IMR-90 (cell line): ENCODE data around the gene MINDY1. TPM values are rescaled to one million over a fixed set of nuclear protein-coding genes. Genes with fewer than 3 reads are reported as not detected.

ENCODE experiments used
- ATAC-seq: fragments of 200-7000 bp; cut with Tn5 transposase; 2 replicates; pipeline ENCODE4 v1.9.1; 2020; ENCODE audit warnings: low read depth, mild to moderate bottlenecking, moderate library complexity
- Bru-seq: library from RNA; stranded (reverse); fragments of 400-500 nt; gene quantifications from one replicate; lab custom pipeline; 2021; lab: Mats Ljungman, UMichigan
- BruChase-seq, 2 experiments: library from RNA; stranded (reverse); fragments of 400-500 nt; gene quantifications; one replicate each; lab custom pipeline; 2021; lab: Mats Ljungman, UMichigan
- BruUV-seq: library from RNA; stranded (reverse); fragments of 400-500 nt; replicated peaks from 2 replicates; lab custom pipeline; 2021; lab: Mats Ljungman, UMichigan
- CTCF ChIA-PET: fragments of 300-600 bp; formaldehyde crosslinking; extraction: SDS; loops from one replicate; lab custom pipeline; 2021; ENCODE audit warnings: antibody characterized with exemption; lab: Yijun Ruan, JAX
- POLR2A ChIA-PET: fragments of 300-600 bp; sonication (Branson Sonifier 250); formaldehyde crosslinking; loops from one replicate; lab custom pipeline; 2022; ENCODE audit warnings: antibody characterized with exemption; ENCODE audit not compliant: unreplicated experiment; lab: Charles Lee
- DNase-seq: peaks from one replicate; pipeline ENCODE4 v3.0.0; 2013
- H2AFZ ChIP-seq: replicated peaks from 2 replicates; pipeline ENCODE3; 2013; ENCODE audit warnings: low read length, mild to moderate bottlenecking; ENCODE audit not compliant: poor library complexity
- H2AK5ac ChIP-seq: 2 replicates; pipeline ENCODE4 v1.6.1; 2013; ENCODE audit warnings: low read depth, low read length, inconsistent platforms
- H2AK9ac ChIP-seq: replicated peaks from 2 replicates; pipeline ENCODE3; 2013; ENCODE audit warnings: mild to moderate bottlenecking, low read depth, low read length, moderate library complexity; ENCODE audit not compliant: poor library complexity
- H2BK120ac ChIP-seq: 2 replicates; pipeline ENCODE4 v1.6.1; 2013; ENCODE audit warnings: low read depth, low read length, inconsistent platforms
- H2BK15ac ChIP-seq: 3 replicates; pipeline ENCODE4 v1.6.1; 2013; ENCODE audit warnings: low read depth, low read length, inconsistent platforms
- H2BK20ac ChIP-seq: 2 replicates; pipeline ENCODE4 v1.6.1; 2013; ENCODE audit warnings: low read depth, mild to moderate bottlenecking, inconsistent platforms, low read length, moderate library complexity
- H2BK5ac ChIP-seq: 2 replicates; pipeline ENCODE4 v1.6.1; 2013; ENCODE audit warnings: mild to moderate bottlenecking, low read depth, low read length, inconsistent platforms; ENCODE audit not compliant: poor library complexity, severe bottlenecking
- H3K14ac ChIP-seq: replicated peaks from 2 replicates; pipeline ENCODE4 v1.6.1; 2013; ENCODE audit warnings: low read depth, low read length, inconsistent platforms
- H3K18ac ChIP-seq: 2 replicates; pipeline ENCODE4 v1.6.1; 2013; ENCODE audit warnings: low read depth, low read length, control low read depth
- H3K23ac ChIP-seq: 2 replicates; pipeline ENCODE4 v1.6.1; 2013; ENCODE audit warnings: low read depth, low read length, inconsistent platforms
- H3K27ac ChIP-seq: 2 replicates; pipeline ENCODE4 v1.5.1; 2013; ENCODE audit warnings: mild to moderate bottlenecking, control low read depth, low read length; ENCODE audit not compliant: insufficient read depth
- H3K27me3 ChIP-seq: 2 replicates; pipeline ENCODE4 v1.6.1; 2013; ENCODE audit warnings: low read length; ENCODE audit not compliant: control insufficient read depth, insufficient read depth
- H3K36me3 ChIP-seq: 2 replicates; pipeline ENCODE4 v1.6.1; 2013; ENCODE audit warnings: low read length, mixed read lengths; ENCODE audit not compliant: control insufficient read depth, insufficient read depth
- H3K4ac ChIP-seq: 2 replicates; pipeline ENCODE4 v1.6.1; 2013; ENCODE audit warnings: low read depth, low read length, inconsistent platforms
- H3K4me1 ChIP-seq: 2 replicates; pipeline ENCODE4 v1.6.1; 2013; ENCODE audit warnings: low read length, mixed read lengths; ENCODE audit not compliant: control insufficient read depth, insufficient read depth
- H3K4me2 ChIP-seq: 2 replicates; pipeline ENCODE4 v1.6.1; 2013; ENCODE audit warnings: low read depth, mild to moderate bottlenecking, control low read depth, low read length, moderate library complexity
- H3K4me3 ChIP-seq: 2 replicates; pipeline ENCODE4 v1.5.1; 2013; ENCODE audit warnings: low read depth, mild to moderate bottlenecking, control low read depth, low read length, moderate library complexity; ENCODE audit not compliant: insufficient read depth
- H3K56ac ChIP-seq: 2 replicates; pipeline ENCODE4 v1.6.1; 2013; ENCODE audit warnings: low read length, inconsistent platforms; ENCODE audit not compliant: insufficient read depth; ENCODE audit errors: extremely low read depth
- H3K79me1 ChIP-seq, 2 experiments: 2 replicates each; pipeline ENCODE4 v1.6.1; 2013; ENCODE audit warnings: low read length in 2 of 2, inconsistent platforms in 1 of 2, low read depth in 1 of 2
- H3K9ac ChIP-seq: 2 replicates; pipeline ENCODE4 v1.6.1; 2013; ENCODE audit warnings: low read depth, low read length, control low read depth
- H3K9me1 ChIP-seq: 2 replicates; pipeline ENCODE4 v1.6.1; 2013; ENCODE audit warnings: low read length, inconsistent platforms; ENCODE audit not compliant: insufficient read depth
- H3K9me3 ChIP-seq: 2 replicates; pipeline ENCODE4 v1.6.1; 2013; ENCODE audit warnings: low read length; ENCODE audit not compliant: control insufficient read depth, insufficient read depth
- H4K20me1 ChIP-seq: 2 replicates; pipeline ENCODE4 v1.6.1; 2013; ENCODE audit warnings: low read length, inconsistent platforms; ENCODE audit not compliant: insufficient read depth
- H4K5ac ChIP-seq: 2 replicates; pipeline ENCODE4 v1.6.1; 2013; ENCODE audit warnings: mild to moderate bottlenecking, low read depth, low read length, control low read depth
- H4K8ac ChIP-seq, 2 experiments: 2 replicates each; pipeline ENCODE4 v1.6.1; 2013; ENCODE audit warnings: low read depth in 2 of 2, low read length in 2 of 2, control low read depth in 1 of 2, inconsistent platforms in 1 of 2
- H4K91ac ChIP-seq: 2 replicates; pipeline ENCODE4 v1.6.1; 2013; ENCODE audit warnings: low read depth, low read length, inconsistent platforms; ENCODE audit not compliant: insufficient read depth
- BHLHE40 ChIP-seq: fragments of 150-350 bp; IDR thresholded peaks from 2 replicates; pipeline ENCODE4 v1.6.1; 2016; ENCODE audit warnings: mild to moderate bottlenecking, low read depth, low read length
- CEBPB ChIP-seq: IDR thresholded peaks from 2 replicates; pipeline ENCODE4 v1.6.1; 2012; ENCODE audit warnings: low read depth, low read length, improper control_type of control experiment
- CHD1 ChIP-seq: IDR thresholded peaks from 2 replicates; pipeline ENCODE4 v1.6.1; 2012; ENCODE audit warnings: low read depth, low read length, improper control_type of control experiment
- CTCF ChIP-seq: conservative IDR thresholded peaks from 2 replicates; pipeline ENCODE4 v1.5.1; 2012; ENCODE audit warnings: mild to moderate bottlenecking, low read depth, low read length, improper control_type of control experiment
- ELK1 ChIP-seq: fragments of 150-350 bp; IDR thresholded peaks from 2 replicates; pipeline ENCODE4 v1.6.1; 2016; ENCODE audit warnings: low read depth, mild to moderate bottlenecking, low read length, moderate library complexity, borderline replicate concordance
- MAFK ChIP-seq: IDR thresholded peaks from 2 replicates; pipeline ENCODE4 v1.6.1; 2012; ENCODE audit warnings: low read depth, low read length, improper control_type of control experiment
- MAZ ChIP-seq: IDR thresholded peaks from 2 replicates; pipeline ENCODE4 v1.6.1; 2012; ENCODE audit warnings: low read depth, mild to moderate bottlenecking, low read length, improper control_type of control experiment, moderate library complexity, borderline replicate concordance
- NFE2L2 ChIP-seq: fragments of 150-350 bp; IDR thresholded peaks from 2 replicates; pipeline ENCODE4 v1.6.1; 2016; ENCODE audit warnings: low read depth, mild to moderate bottlenecking, low read length
- POLR2A ChIP-seq: IDR thresholded peaks from 2 replicates; pipeline ENCODE4 v1.6.1; 2012; ENCODE audit warnings: mild to moderate bottlenecking, low read depth, low read length
- RCOR1 ChIP-seq: IDR thresholded peaks from 2 replicates; pipeline ENCODE4 v1.6.1; 2012; ENCODE audit warnings: mild to moderate bottlenecking, low read length, improper control_type of control experiment; ENCODE audit not compliant: insufficient replicate concordance
- USF2 ChIP-seq: fragments of 150-350 bp; IDR thresholded peaks from 2 replicates; pipeline ENCODE4 v1.6.1; 2017; ENCODE audit warnings: mild to moderate bottlenecking, antibody characterized with exemption, low read length, low read depth
- WGBS, 2 experiments: methylation state at CpG; one replicate each; pipeline versions ENCODE4 v1.1.5 to v1.1.7; 2013; ENCODE audit warnings: missing lambda C conversion rate in 2 of 2; ENCODE audit not compliant: insufficient read length in 1 of 2; ENCODE audit errors: extremely low coverage in 2 of 2; 5-methylcytosine and 5-hydroxymethylcytosine counted together
- dilution Hi-C: fragments of 300-500 bp; cut with HindIII; formaldehyde crosslinking; loops from one replicate; pipeline ENCODE4 v1.14.3; 2018; ENCODE audit warnings: low sequenced_read_pairs; ENCODE audit not compliant: unreplicated experiment
- in situ Hi-C: fragments of 300-500 bp; cut with MboI; formaldehyde crosslinking; loops from 3 replicates; pipeline ENCODE4 v1.14.3; 2019; ENCODE audit warnings: low sequenced_read_pairs, inconsistent platforms, mixed read lengths
- intact Hi-C: fragments of 100-400 bp; cut with micrococcal nuclease; formaldehyde crosslinking; loops from 2 replicates; pipeline ENCODE4 v1.10.0; 2022
- long read RNA-seq: library from polyadenylated mRNA; unstranded; transcript quantifications from one replicate; pipeline ENCODE4 v2.0.0, GENCODE V29; 2021; ENCODE audit not compliant: unreplicated experiment
- polyA plus RNA-seq, 3 experiments: library from polyadenylated mRNA; depleted of rRNA; stranded (reverse); fragments of >200 nt; gene quantifications; 2 replicates each; pipeline ENCODE4 v1.2.3, GENCODE V29; 2012; ENCODE audit warnings: low replicate concordance in 1 of 3
- total RNA-seq: library from RNA; depleted of rRNA; stranded (reverse); fragments of >200 nt; gene quantifications from 2 replicates; pipeline ENCODE4 v1.2.3, GENCODE V29; 2012; rRNA removed

Gene MINDY1
- total RNA-seq (5.8 and 6.6 TPM in 2 replicates), polyA plus RNA-seq (2012; rRNA removed) (6.6 and 7.3 TPM in 2 replicates), Bru-seq, nascent RNA (percentile 51 among the genes with signal in this experiment), BruChase-seq, experiment 1, labeled RNA remaining after a 6-hour chase (percentile 74 among the genes with signal in this experiment), BruChase-seq, experiment 2, labeled RNA remaining after a 2-hour chase (percentile 61 among the genes with signal in this experiment)
- polyA plus RNA-seq (2012; cell fraction: cytosol; rRNA removed): 5.4 and 6.1 TPM in 2 replicates
- polyA plus RNA-seq (2012; cell fraction: nucleus; rRNA removed; ENCODE audit: low replicate concordance): 18.8 TPM in 2 replicates
- long read RNA-seq, partial matches to known transcripts: 3 of 11 reads
- long read RNA-seq, other reads (novel, unspliced or antisense): 8 of 11 reads

GRCh38 chr1:151006327-151007052 lies at the start of gene MINDY1:
Gene MINDY1, minus strand, starts transcription at chr1:151006902. Its CDS starts 4,285 bp downstream, at chr1:151002617.
- POLR2A ChIA-PET: interaction anchor here (0.5 to 1.0 kb wide), 3 partner anchors 42 to 765 kb away, joined by 3 to 6 read pairs (median 4); partner anchors contain the start of gene C1orf56
- Histone ChIP-seq H2AFZ (peak within 1 kb of the TSS; percentile 98), H3K4me2 (peak within 1 kb of the TSS; percentile 90), H4K91ac (peak within 1 kb of the TSS; percentile 76), H2AK9ac (peak within 1 kb of the TSS; percentile 82), H2BK15ac (peak within 1 kb of the TSS; percentile 51; the same call in 2 of the 3 replicates), H3K4me3 (peak within 1 kb of the TSS; percentile 47), H3K9me1 (peaks cover 11% of the 10 kb centered on the region), H3K79me1 (peaks cover 11 to 40% of the 10 kb centered on the region in 2 experiments), H4K20me1 (no peaks in the 10 kb centered on the region), H2BK120ac (peak within 1 kb of the TSS; percentile 82), H2BK5ac (peak within 1 kb of the TSS; percentile 75), H3K4me1 (peaks cover 8% of the 10 kb centered on the region), H3K9ac (peak within 1 kb of the TSS; percentile 88), H3K4ac (peak within 1 kb of the TSS; percentile 82), H3K27me3 (no peaks in the 10 kb centered on the region), H3K23ac (peak within 1 kb of the TSS; percentile 83), H3K56ac (peak within 1 kb of the TSS; percentile 84), H4K5ac (peak within 1 kb of the TSS; percentile 71), H3K18ac (peak within 1 kb of the TSS; percentile 62), H4K8ac (peak within 1 kb of the TSS; percentile 73 to 81), H2AK5ac (peak within 1 kb of the TSS; percentile 37), H3K27ac (peak within 1 kb of the TSS; percentile 80), H3K9me3 (no peaks in the 10 kb centered on the region), H3K36me3 (peaks cover 7% of the 10 kb centered on the region; the same call in 1 of the 2 replicates), H3K14ac (peak within 1 kb of the TSS; percentile 87), H2BK20ac (peak within 1 kb of the TSS; percentile 27)
- CTCF ChIA-PET: interaction anchor here (0.5 to 2.3 kb wide), 8 partner anchors 10 to 645 kb away, joined by 3 to 24 read pairs (median 5); partner anchors contain the start of gene ANXA9
- in situ Hi-C loops: no loop called here
- dilution Hi-C loops: no loop called here
- DNase-seq: peak; percentile 89
- ATAC-seq: peak; percentile 76
- whole genome bisulfite sequencing, 2 experiments: 0% methylated on average over 5 of the region's 18 CpGs; no CpG with 5 or more reads in 1 of the 2 experiments
- intact Hi-C loops: loop anchor here (5.0 to 10.0 kb wide), 2 partner anchors 56 to 442 kb away; partner anchors contain the start of gene MLLT11
- BruUV-seq: no TSS peak
- no peak for TF ChIP-seq RCOR1
- TF ChIP-seq POLR2A: peak; percentile 66; the same call in 1 of the 2 replicates
- no peak for TF ChIP-seq CHD1
- 0 out of 2 replicates have a peak, but pooled peaks have one; percentile 1 for TF ChIP-seq MAFK
- TF ChIP-seq CEBPB: no peak
- TF ChIP-seq USF2: no peak
- peak; percentile 43; the same call in 1 of the 2 replicates for TF ChIP-seq MAZ
- no peak for TF ChIP-seq ELK1
- TF ChIP-seq NFE2L2: no peak
- TF ChIP-seq CTCF: peak; percentile 67
- no peak for TF ChIP-seq BHLHE40
